Skeletal muscle satellite cell (primary cell): ENCODE data around the gene NTN4.

Experiments used
- H3K27me3 ChIP-seq: 2 replicates; pipeline ENCODE4 v1.7.0; 2013; ENCODE audit warnings: low read length; ENCODE audit not compliant: control insufficient read depth, insufficient read depth
- H3K36me3 ChIP-seq: 2 replicates; pipeline ENCODE4 v1.7.0; 2013; ENCODE audit warnings: mild to moderate bottlenecking, control low read depth, low read length; ENCODE audit not compliant: insufficient read depth
- H3K4me1 ChIP-seq: 2 replicates; pipeline ENCODE4 v1.7.0; 2013; ENCODE audit warnings: low read length; ENCODE audit not compliant: control insufficient read depth, insufficient read depth
- H3K4me2 ChIP-seq: 2 replicates; pipeline ENCODE4 v1.7.0; 2013; ENCODE audit warnings: mild to moderate bottlenecking, low read length
- H3K4me3 ChIP-seq: 2 replicates; pipeline ENCODE4 v1.7.0; 2013; ENCODE audit warnings: low read length
- H3K9ac ChIP-seq: 2 replicates; pipeline ENCODE4 v1.7.0; 2013; ENCODE audit warnings: mild to moderate bottlenecking, low read depth, low read length, moderate library complexity
- H3K9me3 ChIP-seq: replicated peaks from 2 replicates; pipeline ENCODE4 v1.7.0; 2013; ENCODE audit warnings: mild to moderate bottlenecking, control low read depth, low read length

The NTN4 gene

GRCh38 chr12:95646781-95647190, 143.8 kb downstream of the NTN4 start:
- Histone ChIP-seq H3K9ac (peak overlapping the region; percentile 47), H3K27me3 (no peaks in the 10 kb centered on the region), H3K36me3 (no peaks in the 10 kb centered on the region), H3K4me2 (peak overlapping the region; percentile 8), H3K4me1 (peaks cover 10% of the 10 kb centered on the region), H3K9me3 (no peaks in the 10 kb centered on the region), H3K4me3 (no peak overlapping the region)

DNA sequence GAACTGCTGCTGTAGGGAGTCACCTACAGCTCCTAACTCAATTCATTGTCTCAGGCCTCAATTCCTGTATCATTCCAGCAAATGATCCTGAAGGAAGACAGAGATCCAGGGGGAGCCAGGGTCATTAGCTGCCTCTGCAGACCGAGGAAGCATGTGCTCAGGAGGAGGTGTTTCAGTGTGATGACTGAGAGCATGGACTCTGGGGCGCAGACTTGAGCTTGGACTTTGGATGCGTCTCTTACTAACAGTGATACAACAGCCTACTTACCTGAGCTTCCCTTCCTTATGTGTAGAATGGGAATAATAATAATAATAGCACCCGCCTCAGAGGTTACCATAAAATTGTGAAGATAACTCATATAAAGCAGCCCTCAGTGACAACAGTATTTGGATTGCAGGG, 147.3 kb downstream of the NTN4 start:
- Histone ChIP-seq H3K9ac (no peak overlapping the region), H3K27me3 (no peaks in the 10 kb centered on the region), H3K4me2 (no peak overlapping the region), H3K9me3 (no peaks in the 10 kb centered on the region), H3K4me3 (no peak overlapping the region), H3K36me3 (no peaks in the 10 kb centered on the region), H3K4me1 (peaks cover 5% of the 10 kb centered on the region)

DNA sequence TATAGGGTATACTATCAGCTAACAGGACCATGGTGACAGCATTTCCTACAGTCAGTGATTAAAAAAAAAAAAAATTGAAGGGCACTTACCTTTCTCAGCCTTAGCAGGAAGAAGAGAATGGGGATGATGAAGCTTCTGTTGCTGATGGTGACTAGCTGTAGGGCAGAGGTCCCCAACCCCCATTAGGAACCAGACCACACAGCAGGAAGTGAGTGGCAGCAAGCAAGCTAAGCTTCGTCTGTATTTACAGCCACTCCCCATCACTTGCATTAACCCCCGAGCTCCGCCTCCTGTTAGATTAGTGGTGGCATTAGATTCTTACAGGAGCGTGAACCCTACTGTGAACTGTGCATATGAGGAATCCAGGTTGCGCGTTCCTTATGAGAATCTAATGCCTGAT, 148.0 kb downstream of the NTN4 start:
- Histone ChIP-seq H3K27me3 (no peaks in the 10 kb centered on the region), H3K4me2 (no peak overlapping the region), H3K4me3 (no peak overlapping the region), H3K9me3 (no peaks in the 10 kb centered on the region), H3K9ac (no peak overlapping the region), H3K4me1 (peaks cover 11% of the 10 kb centered on the region), H3K36me3 (no peaks in the 10 kb centered on the region)

GRCh38 chr12:95641299-95641952, 149.1 kb downstream of the NTN4 start:
- Histone ChIP-seq H3K4me1 (peaks cover 12% of the 10 kb centered on the region), H3K4me3 (no peak overlapping the region), H3K4me2 (no peak overlapping the region), H3K9me3 (no peaks in the 10 kb centered on the region), H3K9ac (no peak overlapping the region), H3K27me3 (no peaks in the 10 kb centered on the region), H3K36me3 (no peaks in the 10 kb centered on the region)

GRCh38 chr12:95640516-95640915, 150.0 kb downstream of the NTN4 start:
- H3K4me1 ChIP-seq, result peaks cover 13% of the 10 kb centered on the region
- no peaks in the 10 kb centered on the region for H3K27me3 ChIP-seq
- no peaks in the 10 kb centered on the region for H3K9me3 ChIP-seq
- H3K4me3 ChIP-seq, result no peak overlapping the region
- no peaks in the 10 kb centered on the region for H3K36me3 ChIP-seq
- no peak overlapping the region for H3K4me2 ChIP-seq
- H3K9ac ChIP-seq, result no peak overlapping the region

GRCh38 chr12:95637471-95638155, 153.0 kb downstream of the NTN4 start:
- H3K4me3 ChIP-seq, result peak overlapping the region; percentile 51
- peak overlapping the region; percentile 74 for H3K9ac ChIP-seq
- H3K4me2 ChIP-seq, result peak overlapping the region; percentile 66

GRCh38 chr12:95637010-95637409, 153.6 kb downstream of the NTN4 start:
- peak overlapping the region; percentile 74 for H3K9ac ChIP-seq
- H3K4me2 ChIP-seq, result peak overlapping the region; percentile 66
- peak overlapping the region; percentile 51 for H3K4me3 ChIP-seq
- no peaks in the 10 kb centered on the region for H3K9me3 ChIP-seq
- peaks cover 31% of the 10 kb centered on the region for H3K4me1 ChIP-seq
- H3K36me3 ChIP-seq, result no peaks in the 10 kb centered on the region
- no peaks in the 10 kb centered on the region for H3K27me3 ChIP-seq

More at GRCh38 chr12:95637471-95638155, 153.0 kb downstream of the NTN4 start:
- H3K27me3 ChIP-seq, result no peaks in the 10 kb centered on the region
- no peaks in the 10 kb centered on the region for H3K9me3 ChIP-seq
- peaks cover 31% of the 10 kb centered on the region for H3K4me1 ChIP-seq
- no peaks in the 10 kb centered on the region for H3K36me3 ChIP-seq

DNA sequence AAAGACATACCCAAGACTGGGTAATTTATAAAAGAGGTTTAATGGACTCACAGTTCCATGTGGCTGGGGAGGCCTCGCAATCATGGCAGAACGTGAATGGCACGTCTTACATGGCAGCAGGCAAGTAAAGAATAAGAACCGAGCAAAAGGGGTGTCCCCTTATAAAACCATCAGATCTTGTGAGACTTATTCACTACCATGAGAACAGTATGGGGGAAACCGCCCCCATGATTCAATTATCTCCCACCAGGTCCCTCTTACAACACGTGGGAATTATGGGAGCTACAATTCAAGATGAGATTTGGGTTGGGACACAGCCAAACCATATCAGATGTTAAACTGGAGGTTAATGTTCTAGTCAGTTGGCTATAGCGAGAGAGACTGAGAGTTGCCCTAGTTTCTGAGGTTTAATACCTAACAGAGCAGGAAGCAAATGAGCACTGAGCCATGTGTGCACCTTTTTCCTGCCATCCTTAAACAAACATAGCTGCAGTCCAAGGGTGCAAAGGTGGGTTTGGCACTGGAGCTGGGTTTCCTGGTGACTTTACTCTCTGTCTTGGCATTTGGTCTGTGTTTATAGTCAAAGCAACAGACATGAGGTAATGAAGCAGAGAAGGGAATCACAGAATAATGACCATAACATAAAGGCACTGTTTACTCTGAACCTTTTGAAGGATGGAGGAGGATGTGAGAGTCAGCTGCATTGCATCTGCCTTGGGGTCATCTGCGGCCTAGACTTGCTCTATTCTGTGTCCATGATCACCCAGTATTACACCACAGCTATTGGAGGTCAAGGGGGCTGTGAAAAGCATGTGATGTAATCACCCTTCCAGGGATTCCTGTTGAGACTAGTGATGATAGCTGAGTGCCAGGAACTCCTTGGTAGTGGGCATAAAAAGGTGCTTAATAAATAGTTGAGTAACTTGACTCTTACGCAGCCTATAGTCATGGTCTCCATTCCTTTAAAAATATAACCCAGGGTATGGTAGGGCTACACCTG, 155.6 kb downstream of the NTN4 start:
- Histone ChIP-seq H3K4me1 (peaks cover 31% of the 10 kb centered on the region), H3K4me2 (no peak overlapping the region)

DNA sequence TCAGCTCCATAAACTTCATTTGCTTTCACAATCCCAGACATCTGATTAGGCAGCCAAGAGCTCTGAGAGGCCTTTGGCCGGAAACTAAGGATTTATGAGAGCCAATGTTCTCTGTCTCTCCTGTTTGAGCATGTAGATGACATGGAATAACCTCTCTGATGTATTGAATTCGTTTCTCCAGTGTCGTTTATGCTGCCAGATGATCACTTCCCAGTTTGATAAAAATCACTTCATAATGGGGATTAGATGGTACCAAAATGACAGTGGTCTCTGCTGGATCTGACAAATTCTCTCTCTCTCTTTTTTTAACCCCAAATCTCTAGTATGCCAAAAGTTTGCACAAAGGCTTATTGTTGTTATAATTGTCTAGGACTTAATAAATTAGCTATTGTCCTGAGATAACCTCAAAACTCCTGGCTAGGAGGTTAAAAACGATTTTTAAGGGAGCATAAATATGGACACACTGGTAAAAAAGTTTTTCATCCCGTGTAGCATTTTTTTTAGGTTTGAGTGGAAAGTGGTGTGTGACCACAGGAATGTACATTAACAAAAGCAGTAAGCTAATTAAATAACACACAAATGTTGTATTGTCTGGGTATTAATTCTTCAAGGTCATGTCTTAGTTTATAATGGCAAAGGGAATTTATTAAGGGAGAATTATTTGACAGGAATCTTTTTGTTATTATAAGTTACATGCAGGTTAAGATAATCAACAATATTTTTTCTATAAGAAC, 156.7 kb downstream of the NTN4 start:
- H3K27me3 ChIP-seq, result no peaks in the 10 kb centered on the region
- peak overlapping the region; percentile 74 for H3K9ac ChIP-seq
- H3K4me1 ChIP-seq, result peaks cover 31% of the 10 kb centered on the region

More for the DNA sequence above, 155.6 kb downstream of the NTN4 start:
- H3K9me3 ChIP-seq, result no peaks in the 10 kb centered on the region
- H3K36me3 ChIP-seq, result no peaks in the 10 kb centered on the region
- H3K9ac ChIP-seq, result no peak overlapping the region
- no peaks in the 10 kb centered on the region for H3K27me3 ChIP-seq
- H3K4me3 ChIP-seq, result no peak overlapping the region

DNA sequence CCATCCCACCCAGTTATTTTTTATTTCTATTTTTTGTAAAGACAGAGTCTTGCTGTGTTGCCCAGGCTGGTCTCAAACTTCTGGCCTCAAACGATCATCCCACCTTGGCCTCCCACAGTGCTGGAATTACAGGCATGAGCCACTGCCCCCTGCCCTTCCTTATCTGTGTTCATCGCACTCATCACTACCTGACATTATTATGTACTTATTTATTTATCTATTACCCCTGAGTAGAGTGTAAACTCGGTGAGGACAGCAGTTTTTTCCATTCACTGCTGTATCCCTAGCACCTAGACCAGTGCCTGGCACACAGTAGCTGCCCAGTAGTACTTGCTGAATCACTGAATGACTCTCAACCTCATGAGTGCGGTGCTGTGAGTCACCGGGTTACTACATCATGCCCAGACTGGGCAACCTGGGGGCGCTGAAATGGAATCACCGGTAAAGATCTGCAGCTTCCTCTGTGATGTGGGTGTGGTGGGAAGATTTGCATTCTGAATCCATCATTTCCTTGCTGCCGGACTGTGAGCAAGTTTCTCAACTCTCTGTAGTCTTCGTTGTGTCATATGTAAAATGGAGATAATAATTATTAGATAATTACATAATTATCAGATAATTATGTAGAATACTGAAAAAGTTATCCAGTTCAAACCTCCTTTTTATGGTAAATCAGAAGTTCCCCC, 157.4 kb downstream of the NTN4 start:
- Histone ChIP-seq H3K4me1 (peaks cover 30% of the 10 kb centered on the region), H3K36me3 (no peaks in the 10 kb centered on the region), H3K9ac (peak overlapping the region; percentile 74), H3K9me3 (no peaks in the 10 kb centered on the region), H3K4me3 (no peak overlapping the region), H3K27me3 (no peaks in the 10 kb centered on the region), H3K4me2 (peak overlapping the region; percentile 10)

More for the DNA sequence above, 156.7 kb downstream of the NTN4 start:
- peak overlapping the region; percentile 10 for H3K4me2 ChIP-seq
- H3K4me3 ChIP-seq, result no peak overlapping the region
- H3K36me3 ChIP-seq, result no peaks in the 10 kb centered on the region
- H3K9me3 ChIP-seq, result no peaks in the 10 kb centered on the region
